Activated naive CD4-positive, alpha-beta T cell treated with anti-CD3 and anti-CD28 coated beads for 36 hours (primary cell): ENCODE results near the gene SLC16A6. TPM values are rescaled to one million over a fixed set of nuclear protein-coding genes. Genes with fewer than 3 reads are reported as not detected.
"Not testable (repeated sequence)": the region's sequence is repeated elsewhere in the genome, so short reads cannot be mapped to it uniquely, and the experiment has no call there.

ENCODE experiments used
- CTCF ChIA-PET: fragments of 350-600 bp; sonication (Branson Sonifier 250); formaldehyde crosslinking; loops from one replicate; lab custom pipeline; 2021; ENCODE audit warnings: antibody characterized with exemption; lab: Charles Lee
- DNase-seq: peaks from one replicate; pipeline ENCODE4 v3.0.0-alpha.2; 2020
- H3K27ac Mint-ChIP-seq: one replicate; pipeline ENCODE4 v1.8.0; 2021; ENCODE audit warnings: mild to moderate bottlenecking, mixed read lengths
- H3K27me3 Mint-ChIP-seq: one replicate; pipeline ENCODE4 v1.8.0; 2021; ENCODE audit warnings: low read depth, mixed read lengths
- H3K36me3 Mint-ChIP-seq: one replicate; pipeline ENCODE4 v1.8.0; 2021; ENCODE audit warnings: low read depth, mixed read lengths
- H3K4me1 Mint-ChIP-seq: one replicate; pipeline ENCODE4 v1.8.0; 2021; ENCODE audit warnings: low read depth, mixed read lengths
- H3K4me3 Mint-ChIP-seq: one replicate; pipeline ENCODE4 v1.8.0; 2021; ENCODE audit warnings: mild to moderate bottlenecking, moderate library complexity, mixed read lengths
- H3K9me3 Mint-ChIP-seq: one replicate; pipeline ENCODE4 v1.8.0; 2021; ENCODE audit warnings: mixed read lengths
- intact Hi-C: fragments of 100-400 bp; cut with micrococcal nuclease; formaldehyde crosslinking; loops from one replicate; pipeline ENCODE4 v1.15.1; 2023
- total RNA-seq, 2 experiments: library from RNA; stranded (reverse); gene quantifications; one replicate each; pipeline ENCODE4 v1.2.3, GENCODE V29; 2021

SLC16A6 gene
- total RNA-seq, 2 experiments from 2014 or later, result 0.96 to 1.1 TPM

DNA sequence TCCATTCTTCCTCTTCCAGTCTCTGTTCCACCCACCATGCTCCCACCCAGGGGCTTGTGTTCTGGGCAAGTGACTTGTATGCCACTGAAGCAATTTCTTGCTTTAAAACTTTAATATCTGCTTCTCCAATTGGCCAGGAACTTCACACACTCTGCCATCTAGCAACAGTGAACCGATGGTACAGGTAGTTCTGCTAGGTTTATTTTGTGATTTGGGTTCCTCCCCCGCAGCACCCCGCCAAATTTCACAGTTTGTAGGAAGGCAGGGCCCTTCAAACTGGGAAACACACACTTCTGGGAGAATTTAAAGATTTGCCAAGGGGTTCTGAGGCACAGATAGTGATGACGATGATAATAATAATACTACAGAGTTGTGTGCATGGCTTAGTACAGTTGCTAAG lies 3.7 kb upstream of the SLC16A6 start:
- Mint-ChIP-seq H3K4me3 (no peak overlapping the region), H3K27ac (no peak overlapping the region), H3K27me3 (no peaks in the 10 kb centered on the region), H3K36me3 (peaks cover 1% of the 10 kb centered on the region), H3K9me3 (no peaks in the 10 kb centered on the region), H3K4me1 (peaks cover 49% of the 10 kb centered on the region)
- CTCF ChIA-PET, result no interaction called here
- no peak for DNase-seq
- intact Hi-C loops, result loop anchor here (10.0 kb wide), 1 partner anchor 1130 kb away; no protein-coding TSS in a partner anchor

DNA sequence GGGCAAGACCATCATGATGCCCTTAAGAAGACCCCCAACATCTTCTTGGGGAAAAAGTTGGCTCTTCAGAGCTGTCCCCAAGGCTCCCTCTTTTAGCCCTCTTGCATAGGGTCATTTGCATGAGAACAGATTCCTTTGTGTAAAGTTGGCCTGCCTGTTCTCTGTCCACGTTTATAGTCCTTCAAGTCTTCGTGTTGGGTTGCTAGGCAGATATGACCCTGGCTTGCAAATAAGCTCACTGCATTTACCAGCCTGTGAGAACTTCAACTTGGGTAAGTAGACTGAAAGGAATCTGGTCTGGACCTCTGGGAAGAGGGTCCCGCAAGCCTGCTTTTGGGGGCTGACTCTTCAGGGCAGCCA lies 3.2 kb upstream of the SLC16A6 start:
- Mint-ChIP-seq H3K4me3 (no peak overlapping the region), H3K36me3 (peaks cover 1% of the 10 kb centered on the region), H3K9me3 (no peaks in the 10 kb centered on the region), H3K27me3 (no peaks in the 10 kb centered on the region), H3K4me1 (peaks cover 54% of the 10 kb centered on the region), H3K27ac (no peak overlapping the region)
- CTCF ChIA-PET, result no interaction called here
- intact Hi-C loops, result loop anchor here (10.0 kb wide), 1 partner anchor 1131 kb away; no protein-coding TSS in a partner anchor
- DNase-seq, result no peak

DNA sequence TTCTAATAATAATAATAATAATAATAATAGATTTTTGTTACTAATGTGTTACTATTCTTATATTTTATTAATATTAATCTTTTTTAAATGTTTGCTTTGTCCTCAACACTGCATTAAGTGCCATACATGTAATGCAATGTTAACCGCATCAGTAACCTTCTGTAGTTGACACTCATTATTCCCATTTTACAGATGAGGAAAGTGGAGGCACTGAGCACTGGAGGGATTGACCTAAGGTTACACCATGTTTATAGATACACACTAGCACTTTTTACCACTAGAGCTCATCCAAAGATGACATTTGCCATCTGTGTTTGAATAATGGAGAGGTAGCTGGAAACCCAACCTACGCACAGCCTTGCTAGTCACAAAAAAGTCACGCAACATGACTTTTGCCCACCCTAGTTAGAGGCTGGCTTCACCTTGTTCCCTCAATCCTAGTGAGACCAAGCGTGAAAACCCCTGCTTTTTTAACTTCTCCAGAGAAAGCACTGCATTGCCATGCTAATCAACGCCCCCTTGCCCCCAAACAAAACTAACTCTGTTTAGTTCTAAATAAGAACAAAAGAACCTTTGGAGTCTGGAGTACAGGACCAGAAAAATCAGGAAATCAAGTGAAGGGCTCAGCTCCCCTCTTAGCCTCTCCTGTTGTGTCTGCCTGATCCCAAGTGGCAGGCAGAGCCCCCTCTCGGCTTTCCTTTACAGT lies 2.7 kb upstream of the SLC16A6 start:
- H3K4me3 Mint-ChIP-seq, result no peak overlapping the region

DNA sequence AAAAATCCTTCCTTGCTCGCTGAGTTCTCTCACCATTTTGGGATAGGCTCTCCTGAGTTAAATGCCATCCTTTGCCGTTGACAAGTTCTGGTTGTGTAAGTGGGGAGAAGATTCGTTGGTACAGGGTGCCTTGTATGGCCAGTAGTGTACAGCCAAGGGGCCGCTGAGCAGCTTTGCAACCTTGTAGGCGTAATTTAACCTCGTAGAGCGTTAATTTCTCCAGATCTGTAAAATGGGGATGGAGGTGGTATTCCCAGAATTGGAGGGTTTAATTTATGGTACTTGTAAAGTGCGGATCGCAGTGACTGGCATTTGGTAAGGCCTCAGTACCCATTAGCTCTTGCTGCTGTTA lies 1.7 kb upstream of the SLC16A6 start:
- CTCF ChIA-PET, result interaction anchor here (0.8 to 1.5 kb wide), 4 partner anchors 9 to 143 kb away, joined by 3 to 10 read pairs (median 4); no protein-coding TSS in a partner anchor
- no peaks in the 10 kb centered on the region for H3K27me3 Mint-ChIP-seq
- peaks cover 60% of the 10 kb centered on the region for H3K4me1 Mint-ChIP-seq
- DNase-seq, result no peak
- H3K27ac Mint-ChIP-seq, result peak overlapping the region; percentile 84
- peaks cover 1% of the 10 kb centered on the region for H3K36me3 Mint-ChIP-seq
- peak overlapping the region; percentile 81 for H3K4me3 Mint-ChIP-seq
- H3K9me3 Mint-ChIP-seq, result no peaks in the 10 kb centered on the region
- intact Hi-C loops, result loop anchor here (1.0 to 10.0 kb wide), 8 partner anchors 29 to 1132 kb away; partner anchors contain the start of gene AMZ2

More for the DNA sequence above, 2.7 kb upstream of the SLC16A6 start:
- CTCF ChIA-PET, result no interaction called here
- Mint-ChIP-seq H3K4me1 (peaks cover 57% of the 10 kb centered on the region), H3K27ac (no peak overlapping the region), H3K9me3 (no peaks in the 10 kb centered on the region), H3K36me3 (peaks cover 1% of the 10 kb centered on the region), H3K27me3 (no peaks in the 10 kb centered on the region)
- DNase-seq, result no peak
- intact Hi-C loops, result loop anchor here (10.0 kb wide), 1 partner anchor 1131 kb away; no protein-coding TSS in a partner anchor

DNA sequence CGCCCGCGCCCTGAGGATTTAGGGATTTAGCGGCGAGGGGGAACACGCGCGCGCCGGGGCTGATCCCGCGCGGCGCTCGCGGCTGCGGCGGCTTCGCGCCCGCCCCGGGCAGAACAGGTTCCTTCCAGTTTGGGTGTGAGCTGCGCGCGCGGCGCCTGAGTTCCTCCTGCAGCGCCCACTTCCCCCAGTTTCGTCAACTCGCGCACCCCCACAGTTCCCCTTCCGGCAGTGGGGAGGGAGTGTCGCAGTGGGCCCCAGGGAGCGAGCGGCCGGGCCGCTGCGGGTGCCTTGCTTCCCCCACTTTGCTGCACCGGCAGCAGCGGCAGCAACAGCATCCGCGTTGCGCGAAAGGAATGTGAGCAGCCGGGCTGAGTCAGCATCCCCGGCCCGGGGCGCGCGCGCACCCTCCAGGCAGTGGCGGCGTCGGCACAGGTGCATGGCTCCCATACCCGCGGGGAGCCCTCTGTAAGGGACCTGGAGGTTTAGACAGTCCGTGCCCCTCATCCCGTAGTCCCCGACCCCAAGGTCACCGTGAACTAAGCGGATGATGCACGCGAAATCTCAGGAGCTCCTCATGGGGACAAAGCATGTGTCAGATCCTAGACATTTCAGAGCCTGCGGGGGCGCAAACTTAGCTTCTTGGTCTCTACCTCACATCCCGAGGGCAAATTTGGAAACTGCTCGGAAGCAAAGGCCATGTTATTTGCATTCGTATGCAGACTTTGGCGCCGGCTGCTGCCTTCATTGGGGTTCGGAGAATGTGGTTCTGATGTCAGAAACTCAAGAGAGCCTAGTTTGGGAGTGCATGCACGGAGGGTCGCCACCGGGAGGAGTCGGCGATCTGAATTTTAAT lies 1.1 kb upstream of the SLC16A6 start:
- Mint-ChIP-seq H3K4me1 (peaks cover 57% of the 10 kb centered on the region), H3K4me3 (peak overlapping the region; percentile 81), H3K36me3 (peaks cover 1% of the 10 kb centered on the region), H3K27ac (peak overlapping the region; percentile 84), H3K27me3 (no peaks in the 10 kb centered on the region), H3K9me3 (no peaks in the 10 kb centered on the region)
- intact Hi-C loops, result loop anchor here (1.0 to 10.0 kb wide), 14 partner anchors 29 to 1133 kb away; partner anchors contain the start of genes ABCA5, AMZ2 and WIPI1
- CTCF ChIA-PET, result interaction anchor here (0.6 to 1.6 kb wide), 6 partner anchors 10 to 143 kb away, joined by 3 to 10 read pairs (median 4); no protein-coding TSS in a partner anchor
- DNase-seq, result peak; percentile 85

DNA sequence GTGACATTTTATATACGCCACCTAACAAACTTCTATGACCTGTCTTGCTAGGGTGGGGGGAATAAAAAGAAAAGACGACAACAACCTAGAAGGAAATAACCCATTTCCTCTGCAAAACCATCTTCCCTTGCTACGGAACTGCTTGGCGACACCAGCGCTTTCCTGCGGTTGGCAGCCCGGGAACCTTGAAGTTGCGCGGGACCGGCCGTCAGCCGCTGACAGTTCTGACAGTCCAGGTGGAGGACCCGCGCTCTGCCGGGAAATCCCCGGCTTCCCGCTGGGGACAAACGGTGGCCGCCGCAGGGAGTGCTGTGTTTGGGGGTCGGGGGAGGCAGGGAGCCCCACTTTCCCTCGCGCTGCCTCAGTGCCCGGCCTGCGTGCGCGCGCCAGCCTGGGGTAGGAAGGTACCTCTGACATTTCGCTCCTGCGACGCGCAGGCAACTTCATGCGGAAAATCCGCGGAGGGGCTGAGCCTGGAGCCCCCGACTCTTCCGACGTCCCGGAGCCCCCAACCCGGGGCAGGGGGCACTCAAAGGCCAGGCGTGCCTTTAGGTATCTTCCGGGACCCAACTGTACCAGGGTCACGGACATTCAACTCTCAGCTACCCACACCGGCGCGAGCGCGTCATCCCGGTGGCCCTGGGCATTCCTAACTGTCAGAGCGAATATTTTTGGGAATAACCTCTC lies 516 bp downstream of the SLC16A6 start:
- peak overlapping the region; percentile 89 for H3K4me3 Mint-ChIP-seq
- CTCF ChIA-PET, result interaction anchor here (0.6 to 2.5 kb wide), 6 partner anchors 26 to 146 kb away, joined by 3 to 10 read pairs (median 6); no protein-coding TSS in a partner anchor
- intact Hi-C loops, result loop anchor here (2.0 to 10.0 kb wide), 4 partner anchors 32 to 1134 kb away; partner anchors contain the start of gene ABCA5
- DNase-seq, result peak; percentile 75
- no peaks in the 10 kb centered on the region for H3K9me3 Mint-ChIP-seq
- peaks cover 46% of the 10 kb centered on the region for H3K4me1 Mint-ChIP-seq
- peaks cover 1% of the 10 kb centered on the region for H3K36me3 Mint-ChIP-seq
- H3K27me3 Mint-ChIP-seq, result no peaks in the 10 kb centered on the region
- peak overlapping the region; percentile 94 for H3K27ac Mint-ChIP-seq

DNA sequence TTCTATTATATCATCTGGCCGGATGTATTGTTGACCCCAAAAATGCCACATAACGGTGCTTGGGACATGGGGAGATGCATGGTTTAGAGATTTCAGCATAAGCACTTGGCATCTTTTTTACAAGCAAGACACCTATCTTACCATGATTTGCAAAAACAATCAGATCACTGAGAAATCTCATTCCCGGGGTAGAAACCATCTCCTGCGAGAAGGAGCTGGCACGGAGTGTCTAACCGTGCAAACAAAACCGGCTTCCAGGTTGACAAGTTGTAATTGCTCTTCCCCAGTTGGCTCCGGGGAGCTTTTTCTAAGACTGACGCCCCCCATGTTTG lies 1.0 kb downstream of the SLC16A6 start:
- Mint-ChIP-seq H3K36me3 (peaks cover 1% of the 10 kb centered on the region), H3K4me3 (peak overlapping the region; percentile 89), H3K27ac (peak overlapping the region; percentile 94), H3K27me3 (no peaks in the 10 kb centered on the region), H3K9me3 (no peaks in the 10 kb centered on the region), H3K4me1 (peaks cover 41% of the 10 kb centered on the region)
- intact Hi-C loops, result loop anchor here (2.0 to 10.0 kb wide), 4 partner anchors 31 to 1135 kb away; partner anchors contain the start of gene ABCA5
- DNase-seq, result peak; percentile 25
- CTCF ChIA-PET, result interaction anchor here (1.0 to 2.5 kb wide), 4 partner anchors 25 to 147 kb away, joined by 3 to 10 read pairs (median 7); no protein-coding TSS in a partner anchor

DNA sequence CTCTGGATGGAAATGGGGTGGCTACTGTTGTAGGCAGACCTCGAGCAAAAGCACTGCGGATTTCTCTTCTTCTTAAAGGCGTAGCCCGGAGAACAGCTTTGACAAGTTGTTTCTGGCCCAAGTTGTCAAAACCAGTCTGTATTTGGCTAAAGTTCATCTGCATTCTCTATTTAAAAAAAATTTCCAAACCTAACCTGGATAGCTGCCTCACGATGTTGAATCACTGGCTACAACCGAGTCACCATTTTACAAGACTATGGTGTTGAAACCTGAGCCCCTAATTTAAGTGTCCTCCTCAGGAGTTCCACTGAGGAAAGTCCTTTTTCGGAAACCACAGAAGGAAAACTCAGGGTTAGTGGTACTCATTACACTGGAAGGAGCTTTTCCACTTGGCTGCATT lies 1.5 kb downstream of the SLC16A6 start:
- intact Hi-C loops, result no loop called here
- no peaks in the 10 kb centered on the region for H3K27me3 Mint-ChIP-seq
- CTCF ChIA-PET, result interaction anchor here (1.0 to 2.5 kb wide), 4 partner anchors 25 to 147 kb away, joined by 3 to 10 read pairs (median 7); no protein-coding TSS in a partner anchor
- H3K9me3 Mint-ChIP-seq, result no peaks in the 10 kb centered on the region
- peaks cover 36% of the 10 kb centered on the region for H3K4me1 Mint-ChIP-seq
- peak overlapping the region; percentile 94 for H3K27ac Mint-ChIP-seq
- H3K4me3 Mint-ChIP-seq, result peak overlapping the region; percentile 89
- no peak for DNase-seq
- peaks cover 1% of the 10 kb centered on the region for H3K36me3 Mint-ChIP-seq

DNA sequence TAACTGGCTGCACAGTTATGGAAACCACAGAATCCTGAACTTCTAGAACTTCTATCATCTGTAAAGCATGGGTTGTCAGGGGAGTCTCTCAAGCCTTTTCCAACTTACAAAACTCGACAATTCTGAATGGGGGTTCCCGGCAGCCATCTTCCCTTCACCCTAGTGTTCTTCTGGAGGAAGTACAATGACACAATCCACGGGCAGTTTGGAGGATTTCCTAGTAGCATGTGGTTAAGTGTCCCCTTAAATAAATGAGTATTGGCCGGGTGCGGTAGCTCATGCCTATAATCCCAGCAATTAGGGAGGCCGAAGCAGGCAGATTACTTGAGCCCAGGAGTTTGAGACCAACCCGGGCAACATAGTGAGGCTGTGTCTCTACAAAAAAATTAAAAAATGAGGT lies 2.1 kb downstream of the SLC16A6 start:
- Mint-ChIP-seq H3K27ac (peak overlapping the region; percentile 34), H3K36me3 (peaks cover 1% of the 10 kb centered on the region), H3K4me3 (no peak overlapping the region), H3K27me3 (no peaks in the 10 kb centered on the region), H3K9me3 (no peaks in the 10 kb centered on the region), H3K4me1 (peaks cover 36% of the 10 kb centered on the region)
- intact Hi-C loops, result no loop called here
- peak; percentile 50 for DNase-seq
- CTCF ChIA-PET, result interaction anchor here (0.5 to 2.5 kb wide), 5 partner anchors 108 to 552 kb away, joined by 3 to 10 read pairs (median 4); no protein-coding TSS in a partner anchor

DNA sequence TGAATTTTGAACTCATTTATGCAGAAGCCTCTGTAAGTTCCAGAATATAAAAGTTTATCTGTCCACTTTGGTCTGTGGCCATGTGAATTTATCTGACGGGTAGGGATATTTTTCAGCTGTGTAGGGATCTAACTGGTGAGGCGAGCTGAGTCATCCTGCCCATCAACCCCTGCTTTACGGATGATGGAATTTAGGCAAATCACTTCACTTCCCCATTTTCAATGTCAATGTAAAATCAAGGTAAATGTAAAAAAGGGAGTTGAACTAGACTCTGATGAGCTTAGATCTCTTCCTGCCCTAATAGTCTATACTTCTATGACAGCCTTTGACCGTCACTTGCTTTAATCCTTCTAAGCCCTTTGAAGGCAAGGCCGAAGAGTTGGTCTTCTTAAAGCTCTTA lies 2.6 kb downstream of the SLC16A6 start:
- H3K36me3 Mint-ChIP-seq, result peaks cover 1% of the 10 kb centered on the region
- CTCF ChIA-PET, result interaction anchor here (0.5 to 2.5 kb wide), 5 partner anchors 108 to 552 kb away, joined by 3 to 10 read pairs (median 4); no protein-coding TSS in a partner anchor
- no peaks in the 10 kb centered on the region for H3K9me3 Mint-ChIP-seq
- no peak for DNase-seq
- intact Hi-C loops, result no loop called here
- peak overlapping the region; percentile 34 for H3K27ac Mint-ChIP-seq
- no peak overlapping the region for H3K4me3 Mint-ChIP-seq
- no peaks in the 10 kb centered on the region for H3K27me3 Mint-ChIP-seq
- H3K4me1 Mint-ChIP-seq, result peaks cover 36% of the 10 kb centered on the region

DNA sequence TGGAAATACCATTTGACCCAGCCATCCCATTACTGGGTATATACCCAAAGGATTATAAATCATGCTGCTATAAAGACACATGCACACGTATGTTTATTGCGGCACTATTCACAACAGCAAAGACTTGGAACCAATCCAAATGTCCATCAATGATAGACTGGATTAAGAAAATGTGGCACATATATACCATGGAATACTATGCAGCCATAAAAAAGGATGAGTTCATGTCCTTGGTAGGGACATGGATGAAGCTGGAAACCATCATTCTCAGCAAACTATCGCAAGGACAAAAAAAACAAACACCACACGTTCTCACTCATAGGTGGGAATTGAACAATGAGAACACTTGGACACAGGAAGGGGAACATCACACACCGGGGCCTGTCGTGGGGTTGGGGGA lies 9.0 kb downstream of the SLC16A6 start:
- H3K27ac Mint-ChIP-seq, H3K4me3 Mint-ChIP-seq, H3K27me3 Mint-ChIP-seq, CTCF ChIA-PET, intact Hi-C loops, H3K9me3 Mint-ChIP-seq, H3K4me1 Mint-ChIP-seq, DNase-seq: not testable (repeated sequence)
- H3K36me3 Mint-ChIP-seq, result peaks cover 32% of the 10 kb centered on the region
